IPS-18a (cell line): ENCODE data around the gene ADGRL3.

Experiments
- H3K27ac ChIP-seq: one replicate; pipeline ENCODE4 v1.5.1; 2013; ENCODE audit warnings: low read length
- H3K27me3 ChIP-seq: one replicate; pipeline ENCODE4 v1.6.1; 2013; ENCODE audit warnings: mild to moderate bottlenecking, low read length; ENCODE audit not compliant: control insufficient read depth, insufficient read depth
- H3K36me3 ChIP-seq: one replicate; pipeline ENCODE4 v1.6.1; 2013; ENCODE audit warnings: low read depth, low read length; ENCODE audit not compliant: control insufficient read depth
- H3K4me1 ChIP-seq: one replicate; pipeline ENCODE4 v1.6.1; 2013; ENCODE audit warnings: low read depth, low read length; ENCODE audit not compliant: control insufficient read depth
- H3K4me3 ChIP-seq: one replicate; pipeline ENCODE4 v1.5.1; 2013; ENCODE audit warnings: low read length
- H3K9ac ChIP-seq: one replicate; pipeline ENCODE4 v1.6.1; 2013; ENCODE audit warnings: mild to moderate bottlenecking, low read length, moderate library complexity
- H3K9me3 ChIP-seq: one replicate; pipeline ENCODE4 v1.6.1; 2013; ENCODE audit warnings: low read depth, low read length; ENCODE audit not compliant: control insufficient read depth

The ADGRL3 gene

DNA sequence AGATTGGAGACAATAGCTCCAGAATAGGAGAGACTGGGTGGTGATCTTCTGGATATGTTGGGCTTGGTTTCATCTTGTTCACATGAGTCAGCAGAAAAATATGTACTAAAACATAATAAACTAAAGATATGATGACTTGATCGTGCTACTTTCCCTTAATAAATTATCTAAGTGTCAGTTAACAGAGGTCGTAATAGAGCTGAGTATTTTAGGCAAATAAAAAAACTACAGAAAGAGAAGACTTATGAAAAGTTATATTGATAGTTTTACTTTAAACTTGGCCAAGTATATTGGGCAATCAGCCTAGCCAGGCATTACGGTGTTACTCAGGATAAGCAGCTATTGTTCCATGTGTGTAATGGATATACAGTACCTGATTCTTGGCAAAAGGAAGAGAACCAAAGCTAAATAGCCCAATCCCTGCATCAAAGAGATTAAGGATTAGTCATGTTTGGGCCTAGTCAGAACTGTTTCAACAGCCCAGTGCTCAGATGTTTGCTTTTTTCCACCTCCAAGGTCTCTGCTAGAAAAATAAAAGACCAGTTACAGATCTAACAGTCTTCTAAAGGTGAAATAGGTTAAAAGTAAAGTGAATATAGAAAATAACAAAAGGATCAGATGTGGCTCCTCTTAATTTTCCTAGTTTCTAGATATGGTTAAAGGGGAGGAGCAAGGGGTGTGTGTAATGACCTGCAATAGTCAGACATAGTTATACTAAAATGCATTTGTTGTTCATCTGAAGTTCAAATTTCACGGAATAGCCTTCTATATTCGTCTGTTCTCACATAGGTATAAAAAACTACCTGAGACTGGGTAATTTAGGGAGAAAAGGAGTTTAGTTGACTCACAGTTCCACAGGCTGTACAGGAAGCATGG is 262.6 kb downstream of the ADGRL3 start:
- Histone ChIP-seq H3K9me3 (no peaks in the 10 kb centered on the region), H3K9ac (no peak overlapping the region), H3K36me3 (no peaks in the 10 kb centered on the region), H3K4me3 (no peak overlapping the region), H3K27ac (no peak overlapping the region), H3K27me3 (no peaks in the 10 kb centered on the region), H3K4me1 (no peaks in the 10 kb centered on the region)

GRCh38 chr4:61468024-61468720 is 268.0 kb downstream of the ADGRL3 start:
- Histone ChIP-seq H3K4me3 (no peak overlapping the region), H3K9me3 (no peaks in the 10 kb centered on the region), H3K9ac (no peak overlapping the region), H3K36me3 (no peaks in the 10 kb centered on the region), H3K4me1 (peaks cover 3% of the 10 kb centered on the region), H3K27me3 (no peaks in the 10 kb centered on the region), H3K27ac (no peak overlapping the region)

GRCh38 chr4:61473306-61473705 is 273.2 kb downstream of the ADGRL3 start:
- no peak overlapping the region for H3K4me3 ChIP-seq
- peaks cover 4% of the 10 kb centered on the region for H3K4me1 ChIP-seq
- H3K27me3 ChIP-seq, result no peaks in the 10 kb centered on the region
- H3K9ac ChIP-seq, result no peak overlapping the region
- H3K36me3 ChIP-seq, result no peaks in the 10 kb centered on the region
- no peaks in the 10 kb centered on the region for H3K9me3 ChIP-seq
- no peak overlapping the region for H3K27ac ChIP-seq

- no peaks in the 10 kb centered on the region for H3K9me3 ChIP-seq
- H3K4me3 ChIP-seq, result no peak overlapping the region
- no peak overlapping the region for H3K9ac ChIP-seq
- no peak overlapping the region for H3K27ac ChIP-seq
- H3K27me3 ChIP-seq, result no peaks in the 10 kb centered on the region
- no peaks in the 10 kb centered on the region for H3K36me3 ChIP-seq
- H3K4me1 ChIP-seq, result peaks cover 4% of the 10 kb centered on the region
Observed at GRCh38 chr4:61478340-61478739, 278.2 kb downstream of the ADGRL3 start.

- H3K9ac ChIP-seq, result no peak overlapping the region
- H3K36me3 ChIP-seq, result no peaks in the 10 kb centered on the region
- H3K9me3 ChIP-seq, result no peaks in the 10 kb centered on the region
Observed at GRCh38 chr4:61485056-61485455, 284.9 kb downstream of the ADGRL3 start.

DNA sequence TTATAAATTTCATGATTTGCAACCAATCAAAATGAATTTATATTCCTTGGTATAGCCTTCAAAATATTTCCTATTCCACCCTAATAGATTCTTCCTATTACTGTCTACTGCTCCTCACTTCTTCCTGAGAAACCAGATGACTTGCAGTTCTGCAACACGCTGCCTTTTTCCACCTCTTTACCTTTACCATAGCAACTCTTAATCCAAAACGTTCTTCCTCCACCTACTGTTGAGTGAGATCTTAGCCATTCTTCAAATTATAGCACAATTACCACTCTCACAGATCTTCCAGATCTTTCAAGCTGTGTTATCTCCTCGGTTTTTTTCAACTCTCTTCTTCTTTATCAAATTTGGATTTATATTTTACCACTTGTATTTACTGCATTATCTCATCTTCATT is 289.8 kb downstream of the ADGRL3 start:
- Histone ChIP-seq H3K4me1 (peaks cover 24% of the 10 kb centered on the region), H3K27ac (no peak overlapping the region), H3K36me3 (no peaks in the 10 kb centered on the region), H3K4me3 (no peak overlapping the region), H3K9me3 (no peaks in the 10 kb centered on the region), H3K9ac (no peak overlapping the region), H3K27me3 (no peaks in the 10 kb centered on the region)

More at GRCh38 chr4:61485056-61485455, 284.9 kb downstream of the ADGRL3 start:
- Histone ChIP-seq H3K27ac (no peak overlapping the region), H3K27me3 (no peaks in the 10 kb centered on the region), H3K4me1 (peaks cover 3% of the 10 kb centered on the region), H3K4me3 (no peak overlapping the region)

DNA sequence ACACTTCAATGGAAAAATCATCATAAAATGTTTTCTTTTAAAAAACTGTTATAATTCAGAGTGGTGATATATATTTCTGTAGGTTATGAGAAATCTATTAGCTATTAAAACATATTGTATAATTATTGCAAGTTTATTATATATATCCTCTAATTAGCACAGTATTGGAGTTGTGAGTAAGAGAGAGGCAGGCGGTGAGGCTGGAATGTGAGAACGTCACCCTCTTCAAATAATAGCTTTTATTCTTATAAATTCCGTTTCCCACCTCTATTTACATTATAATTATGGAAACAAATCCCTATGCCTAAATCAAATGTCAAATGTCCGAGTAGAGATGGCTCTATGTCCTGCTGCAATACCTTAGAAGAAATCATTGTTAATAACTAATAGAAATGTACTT is 292.9 kb downstream of the ADGRL3 start:
- Histone ChIP-seq H3K4me3 (peak overlapping the region; percentile 33), H3K36me3 (no peaks in the 10 kb centered on the region), H3K4me1 (peaks cover 24% of the 10 kb centered on the region), H3K9ac (no peak overlapping the region), H3K27ac (peak overlapping the region; percentile 13), H3K9me3 (no peaks in the 10 kb centered on the region), H3K27me3 (no peaks in the 10 kb centered on the region)

GRCh38 chr4:61493470-61493869 is 293.3 kb downstream of the ADGRL3 start:
- Histone ChIP-seq H3K4me1 (peaks cover 24% of the 10 kb centered on the region), H3K27ac (peak overlapping the region; percentile 13), H3K4me3 (peak overlapping the region; percentile 33), H3K9ac (peak overlapping the region; percentile 42), H3K36me3 (no peaks in the 10 kb centered on the region), H3K9me3 (no peaks in the 10 kb centered on the region), H3K27me3 (no peaks in the 10 kb centered on the region)

GRCh38 chr4:61500883-61501282 is 300.8 kb downstream of the ADGRL3 start:
- Histone ChIP-seq H3K36me3 (no peaks in the 10 kb centered on the region), H3K27ac (no peak overlapping the region), H3K9me3 (no peaks in the 10 kb centered on the region), H3K4me1 (no peaks in the 10 kb centered on the region), H3K4me3 (no peak overlapping the region), H3K27me3 (no peaks in the 10 kb centered on the region), H3K9ac (no peak overlapping the region)

GRCh38 chr4:61501812-61502211 is 301.7 kb downstream of the ADGRL3 start:
- H3K27ac ChIP-seq, result no peak overlapping the region
- no peak overlapping the region for H3K9ac ChIP-seq

DNA sequence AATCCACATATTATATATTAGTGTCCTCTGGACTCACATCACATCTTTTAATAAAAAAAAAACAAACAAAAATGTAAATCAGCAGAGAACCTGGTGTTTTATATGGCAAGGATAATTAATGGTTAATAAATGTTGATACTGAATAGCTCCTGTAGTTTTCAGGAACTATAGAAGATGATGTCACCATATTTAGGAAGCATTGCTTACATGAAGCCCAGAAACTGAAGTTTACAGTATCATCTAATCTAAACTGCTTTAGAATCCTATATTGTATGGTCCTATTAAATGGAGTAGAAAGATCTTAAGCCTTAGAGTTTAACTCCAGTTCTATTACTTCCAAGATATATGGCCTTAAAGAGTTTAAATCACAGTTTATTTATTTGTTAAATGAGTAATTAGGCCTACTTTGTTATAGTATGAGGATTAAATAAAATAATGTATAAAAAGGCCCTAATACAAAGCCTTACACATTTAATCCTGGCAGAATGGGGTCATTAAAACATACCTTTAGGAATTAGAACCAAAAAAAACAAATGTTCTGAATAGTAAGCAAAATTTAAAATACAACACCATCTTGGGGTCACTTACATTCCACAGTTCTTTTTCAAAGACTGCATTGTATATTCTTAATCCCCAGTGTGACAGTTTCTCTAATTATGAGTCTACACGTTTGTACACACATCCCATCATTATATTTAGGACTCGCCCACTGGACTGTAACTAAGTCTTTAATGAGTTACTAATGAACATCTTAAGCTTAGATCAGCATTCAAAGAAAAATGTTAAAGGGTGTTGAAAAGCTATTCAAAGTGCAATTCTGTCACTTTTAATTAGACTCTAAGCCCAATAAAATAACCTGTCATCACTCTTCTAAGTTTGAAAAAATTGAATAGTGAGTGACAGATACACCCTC is 305.9 kb downstream of the ADGRL3 start:
- H3K27ac ChIP-seq, result no peak overlapping the region
- H3K4me1 ChIP-seq, result no peaks in the 10 kb centered on the region
- no peak overlapping the region for H3K9ac ChIP-seq
- H3K36me3 ChIP-seq, result no peaks in the 10 kb centered on the region
- no peaks in the 10 kb centered on the region for H3K27me3 ChIP-seq
- no peaks in the 10 kb centered on the region for H3K9me3 ChIP-seq
- no peak overlapping the region for H3K4me3 ChIP-seq

More at GRCh38 chr4:61501812-61502211, 301.7 kb downstream of the ADGRL3 start:
- Histone ChIP-seq H3K4me1 (no peaks in the 10 kb centered on the region), H3K36me3 (no peaks in the 10 kb centered on the region), H3K27me3 (no peaks in the 10 kb centered on the region), H3K9me3 (no peaks in the 10 kb centered on the region), H3K4me3 (no peak overlapping the region)
